GM12878 (cell line): ENCODE data around the gene MT1E. TPM values are rescaled to one million over a fixed set of nuclear protein-coding genes. Genes with fewer than 3 reads are reported as not detected.

Source experiments
- ATAC-seq: fragments of 200-7000 bp; cut with Tn5 transposase; 3 replicates; pipeline ENCODE4 v1.9.1; 2020; ENCODE audit warnings: mild to moderate bottlenecking, moderate library complexity
- BruUV-seq: library from RNA; stranded (reverse); fragments of 400-500 nt; replicated peaks from 2 replicates; lab custom pipeline; 2021; lab: Mats Ljungman, UMichigan
- CTCF ChIA-PET: fragments of 300-600 bp; sonication (Branson Sonifier 250); formaldehyde crosslinking; extraction: SDS; loops from one replicate; lab custom pipeline; 2021; ENCODE audit warnings: inconsistent platforms; lab: Yijun Ruan, JAX
- POLR2A ChIA-PET: fragments of 350-600 bp; formaldehyde crosslinking; extraction: SDS; loops from one replicate; lab custom pipeline; 2021; ENCODE audit warnings: inconsistent platforms; lab: Charles Lee
- RAD21 ChIA-PET: fragments of 300-600 bp; sonication (Branson Sonifier 250); formaldehyde crosslinking; loops from one replicate; lab custom pipeline; 2023; ENCODE audit warnings: antibody characterized with exemption; ENCODE audit not compliant: unreplicated experiment; lab: Charles Lee
- SMC1A ChIA-PET: fragments of 300-600 bp; sonication (Branson Sonifier 250); formaldehyde crosslinking; loops from one replicate; lab custom pipeline; 2023; ENCODE audit not compliant: unreplicated experiment, uncharacterized antibody; lab: Charles Lee
- DNase-seq: peaks from one replicate; pipeline ENCODE4 v3.0.0-alpha.2; 2011; ENCODE audit warnings: low read depth, low spot score
- FAIRE-seq: peaks from 3 replicates; lab custom pipeline; 2011; peaks lifted over from hg19 to GRCh38; lab: Jason Lieb, UNC
- H2AFZ ChIP-seq: 2 replicates; pipeline ENCODE4 v1.6.0; 2011; ENCODE audit warnings: low read depth, low read length, control low read depth; ENCODE audit not compliant: control insufficient read depth
- H3K27ac ChIP-seq: 2 replicates; pipeline ENCODE4 v1.5.1; 2011; ENCODE audit warnings: control low read depth; ENCODE audit not compliant: control insufficient read depth, insufficient read depth
- H3K27me3 ChIP-seq, 2 experiments: replicated peaks in 1 of 2; 2 replicates each; pipeline versions ENCODE4 v1.6.0 to v1.6.1; 2011; ENCODE audit warnings: low read length in 1 of 2; ENCODE audit not compliant: control insufficient read depth in 2 of 2, insufficient read depth in 2 of 2
- H3K36me3 ChIP-seq, 2 experiments: 2 replicates each; pipeline ENCODE4 v1.5.1; 2011; ENCODE audit warnings: low read length in 1 of 2; ENCODE audit not compliant: control insufficient read depth in 2 of 2, insufficient read depth in 2 of 2
- H3K4me1 ChIP-seq: 2 replicates; pipeline ENCODE4 v1.6.1; 2011; ENCODE audit warnings: mild to moderate bottlenecking, low read length, moderate library complexity, mixed read lengths; ENCODE audit not compliant: control insufficient read depth, insufficient read depth
- H3K4me2 ChIP-seq: 2 replicates; pipeline ENCODE4 v1.6.0; 2011; ENCODE audit warnings: control low read depth; ENCODE audit not compliant: control insufficient read depth, insufficient read depth
- H3K4me3 ChIP-seq: fragments of 200-600 bp; sonication (generic); 2 replicates; pipeline ENCODE4 v1.5.1; 2016
- H3K79me2 ChIP-seq: 2 replicates; pipeline ENCODE4 v1.6.0; 2011; ENCODE audit warnings: low read length; ENCODE audit not compliant: control insufficient read depth, insufficient read depth
- H3K9ac ChIP-seq: 2 replicates; pipeline ENCODE4 v1.8.0; 2011; ENCODE audit warnings: low read length, control low read depth, mixed read lengths; ENCODE audit not compliant: control insufficient read depth, insufficient read depth
- H3K9me3 ChIP-seq: replicated peaks from 3 replicates; pipeline ENCODE4 v1.5.1; 2011; ENCODE audit warnings: mild to moderate bottlenecking, low read length; ENCODE audit not compliant: control insufficient read depth, insufficient read depth
- H4K20me1 ChIP-seq: 2 replicates; pipeline ENCODE4 v1.6.0; 2011; ENCODE audit not compliant: control insufficient read depth, insufficient read depth
- BCL11A ChIP-seq: IDR thresholded peaks from 2 replicates; pipeline ENCODE4 v1.6.1; 2011; ENCODE audit warnings: low read depth, low read length
- CBX3 ChIP-seq: fragments of 200-600 bp; sonication (generic); IDR thresholded peaks from 2 replicates; pipeline ENCODE4 v1.6.1; 2016; ENCODE audit warnings: low read depth, borderline replicate concordance
- EP300 ChIP-seq, 2 experiments: fragments of 150-350 bp in 1 of 2; IDR thresholded peaks; 2 replicates each; pipeline ENCODE4 v1.6.1; 2011 to 2012; ENCODE audit warnings: low read depth in 2 of 2, low read length in 2 of 2, borderline replicate concordance in 1 of 2, improper control_type of control experiment in 1 of 2, inconsistent platforms in 1 of 2; ENCODE audit not compliant: control insufficient read depth in 1 of 2
- FOS ChIP-seq: IDR thresholded peaks from 3 replicates; pipeline ENCODE4 v1.6.1; 2011; ENCODE audit warnings: borderline replicate concordance; ENCODE audit not compliant: insufficient read length; ENCODE audit errors: extremely low read depth
- JUND ChIP-seq: IDR thresholded peaks from 2 replicates; pipeline ENCODE4 v1.6.1; 2012; ENCODE audit warnings: low read depth, mild to moderate bottlenecking, low read length, improper control_type of control experiment, moderate library complexity
- MEF2B ChIP-seq: fragments of 450-650 bp; IDR thresholded peaks from 2 replicates; pipeline ENCODE4 v1.6.1; 2018; ENCODE audit warnings: mild to moderate bottlenecking, moderate library complexity; ENCODE audit not compliant: partially characterized antibody, poor library complexity, severe bottlenecking
- MTA2 ChIP-seq: fragments of 450-650 bp; IDR thresholded peaks from 2 replicates; pipeline ENCODE4 v1.6.1; 2016; ENCODE audit warnings: low read depth, mild to moderate bottlenecking, moderate library complexity
- NFYB ChIP-seq: IDR thresholded peaks from 2 replicates; pipeline ENCODE4 v1.6.1; 2011; ENCODE audit warnings: low read depth, mild to moderate bottlenecking, low read length, improper control_type of control experiment, moderate library complexity; ENCODE audit not compliant: insufficient read depth
- PAX8 ChIP-seq: fragments of 450-650 bp; IDR thresholded peaks from 2 replicates; pipeline ENCODE4 v1.6.1; 2017; ENCODE audit warnings: mild to moderate bottlenecking, moderate library complexity
- POLR2AphosphoS2 ChIP-seq: IDR thresholded peaks from 2 replicates; pipeline ENCODE4 v1.6.1; 2011; ENCODE audit warnings: low read depth, mild to moderate bottlenecking, low read length, improper control_type of control experiment, moderate library complexity
- SIX5 ChIP-seq: IDR thresholded peaks from 2 replicates; pipeline ENCODE4 v1.6.1; 2011; ENCODE audit warnings: mild to moderate bottlenecking, low read depth, low read length, moderate library complexity; ENCODE audit not compliant: severe bottlenecking
- SMARCA5 ChIP-seq: fragments of 450-650 bp; IDR thresholded peaks from 2 replicates; pipeline ENCODE4 v1.6.1; 2017; ENCODE audit warnings: mild to moderate bottlenecking
- SREBF1 ChIP-seq: IDR thresholded peaks from 2 replicates; pipeline ENCODE4 v1.6.1; 2012; ENCODE audit warnings: mild to moderate bottlenecking, low read length
- WGBS: methylation state at CpG from one replicate; pipeline ENCODE4 v1.1.6; 2016; ENCODE audit warnings: low lambda C conversion rate; ENCODE audit not compliant: insufficient replicate concordance, insufficient coverage; ENCODE audit errors: missing lambda C conversion rate; 5-methylcytosine and 5-hydroxymethylcytosine counted together
- in situ Hi-C: fragments of 300-500 bp; cut with MboI; formaldehyde crosslinking; loops from 9 replicates; pipeline ENCODE4 v1.14.3; 2018; ENCODE audit warnings: mixed read lengths
- intact Hi-C: fragments of 100-400 bp; cut with micrococcal nuclease; formaldehyde crosslinking; loops from one replicate; pipeline ENCODE4 v1.14.2; 2022; ENCODE audit not compliant: unreplicated experiment
- polyA plus RNA-seq, 11 experiments: library from polyadenylated mRNA; depleted of rRNA in 4 of 11; unstranded in 6 of 11; stranded (reverse) in 5 of 11; fragments of >200 nt; fragmentation: Nextera tagmentation in 4 of 11; fragmentation: Illumina TruSeq in 1 of 11; extraction: Ambion mirVana in 4 of 11; extraction: Trizol in 1 of 11; gene quantifications; 1 replicate in 1 of 11; 2 replicates in 10 of 11; pipeline versions ENCODE4 v1.2.1 to v1.2.3, GENCODE V29; 2011 to 2016; ENCODE audit warnings: inconsistent platforms in 2 of 11, missing spikeins in 2 of 11, low read depth in 1 of 11
- total RNA-seq, 4 experiments: library from RNA; depleted of rRNA in 3 of 4; stranded (reverse); fragments of >200 nt in 3 of 4; fragmentation: Illumina TruSeq in 1 of 4; extraction: Trizol in 1 of 4; gene quantifications; 2 replicates each; pipeline versions ENCODE4 v1.2.1 to v1.2.3, GENCODE V29; 2013 to 2021
- TF ChIP-seq, protein P1 (sequence below): fragments of 450-650 bp; IDR thresholded peaks from 2 replicates; pipeline ENCODE4 v1.6.1; 2017; ENCODE audit warnings: low read depth, mild to moderate bottlenecking, moderate library complexity
- TF ChIP-seq, protein P2 (sequence below): fragments of 450-650 bp; IDR thresholded peaks from 2 replicates; pipeline ENCODE4 v1.6.1; 2017; ENCODE audit warnings: mild to moderate bottlenecking, moderate library complexity
- TF ChIP-seq, protein P3 (sequence below): IDR thresholded peaks from 2 replicates; pipeline ENCODE4 v1.6.1; 2011; ENCODE audit warnings: low read depth, low read length, improper control_type of control experiment, borderline replicate concordance

Gene MT1E
- total and polyA plus RNA-seq, 10 of the 15 experiments (the other 5 are each of a cell fraction or from before 2014, with no cell fraction given), result 5.8 to 22.3 (median 16.5) TPM

DNA sequence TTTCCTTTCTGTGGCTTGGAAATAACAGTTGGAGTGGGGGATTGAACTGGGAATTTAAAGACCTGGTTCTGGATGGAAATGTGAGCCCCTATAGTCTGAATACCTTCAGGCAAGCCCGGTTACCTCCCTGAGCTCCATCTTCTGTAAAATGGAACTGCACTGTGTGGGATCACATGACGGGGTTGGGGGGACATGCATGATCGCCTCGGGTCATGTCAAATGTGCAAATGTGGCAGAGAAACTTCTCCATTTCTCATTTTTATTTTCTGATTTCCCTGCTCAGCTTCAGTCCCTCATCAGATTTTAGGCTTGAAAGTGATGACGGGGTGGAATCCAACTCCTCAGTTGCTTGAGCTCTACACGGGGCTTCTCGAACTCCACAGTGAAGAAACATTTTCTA lies 27.6 kb downstream of the MT1E start:
- no peak for FAIRE-seq
- intact Hi-C loops (no loop called here), in situ Hi-C loops (no loop called here)
- SMC1A ChIA-PET, result interaction anchor here (1.7 kb wide), 1 partner anchor 49 kb away, joined by 4 read pairs; no protein-coding TSS in a partner anchor
- no peaks in the 10 kb centered on the region for H3K36me3 ChIP-seq
- H3K27me3 ChIP-seq, result peaks cover 4 to 7% of the 10 kb centered on the region in 2 experiments; a peak in 3 of 4 replicates
- no peaks in the 10 kb centered on the region for H4K20me1 ChIP-seq
- RAD21 ChIA-PET, result interaction anchor here (0.7 to 1.7 kb wide), 3 partner anchors 20 to 119 kb away, joined by 3 to 4 read pairs (median 3); no protein-coding TSS in a partner anchor
- H2AFZ ChIP-seq, result no peak overlapping the region
- no peak overlapping the region for H3K9ac ChIP-seq
- BruUV-seq, result no TSS peak
- POLR2A ChIA-PET, result no interaction called here
- H3K4me3 ChIP-seq, result no peak overlapping the region
- whole genome bisulfite sequencing, result 6% methylated on average over 7 of the region's 7 CpGs
- H3K9me3 ChIP-seq, result no peaks in the 10 kb centered on the region
- ATAC-seq, result no peak
- H3K27ac ChIP-seq, result no peak overlapping the region
- CTCF ChIA-PET, result interaction anchor here (1.5 kb wide), 1 partner anchor 140 kb away, joined by 3 read pairs; no protein-coding TSS in a partner anchor
- H3K4me1 ChIP-seq, result no peaks in the 10 kb centered on the region
- H3K4me2 ChIP-seq, result no peak overlapping the region
- no peaks in the 10 kb centered on the region for H3K79me2 ChIP-seq
- DNase-seq, result no peak
- no peak for TF ChIP-seq MTA2
- TF ChIP-seq JUND, result no peak
- no peak for TF ChIP-seq FOS
- TF ChIP-seq BCL11A, result no peak
- TF ChIP-seq EP300 (IDR thresholded peaks at IDR 0.05; ENCODE audit: borderline replicate concordance in 1 of 2, control insufficient read depth in 1 of 2, low read depth in 2 of 2, low read length in 2 of 2), result no peak
- no peak for TF ChIP-seq SREBF1
- TF ChIP-seq SIX5, result no peak
- TF ChIP-seq, protein P1, sequence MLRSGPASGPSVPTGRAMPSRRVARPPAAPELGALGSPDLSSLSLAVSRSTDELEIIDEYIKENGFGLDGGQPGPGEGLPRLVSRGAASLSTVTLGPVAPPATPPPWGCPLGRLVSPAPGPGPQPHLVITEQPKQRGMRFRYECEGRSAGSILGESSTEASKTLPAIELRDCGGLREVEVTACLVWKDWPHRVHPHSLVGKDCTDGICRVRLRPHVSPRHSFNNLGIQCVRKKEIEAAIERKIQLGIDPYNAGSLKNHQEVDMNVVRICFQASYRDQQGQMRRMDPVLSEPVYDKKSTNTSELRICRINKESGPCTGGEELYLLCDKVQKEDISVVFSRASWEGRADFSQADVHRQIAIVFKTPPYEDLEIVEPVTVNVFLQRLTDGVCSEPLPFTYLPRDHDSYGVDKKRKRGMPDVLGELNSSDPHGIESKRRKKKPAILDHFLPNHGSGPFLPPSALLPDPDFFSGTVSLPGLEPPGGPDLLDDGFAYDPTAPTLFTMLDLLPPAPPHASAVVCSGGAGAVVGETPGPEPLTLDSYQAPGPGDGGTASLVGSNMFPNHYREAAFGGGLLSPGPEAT, result no peak
- no peak for TF ChIP-seq NFYB
- TF ChIP-seq, protein P2, sequence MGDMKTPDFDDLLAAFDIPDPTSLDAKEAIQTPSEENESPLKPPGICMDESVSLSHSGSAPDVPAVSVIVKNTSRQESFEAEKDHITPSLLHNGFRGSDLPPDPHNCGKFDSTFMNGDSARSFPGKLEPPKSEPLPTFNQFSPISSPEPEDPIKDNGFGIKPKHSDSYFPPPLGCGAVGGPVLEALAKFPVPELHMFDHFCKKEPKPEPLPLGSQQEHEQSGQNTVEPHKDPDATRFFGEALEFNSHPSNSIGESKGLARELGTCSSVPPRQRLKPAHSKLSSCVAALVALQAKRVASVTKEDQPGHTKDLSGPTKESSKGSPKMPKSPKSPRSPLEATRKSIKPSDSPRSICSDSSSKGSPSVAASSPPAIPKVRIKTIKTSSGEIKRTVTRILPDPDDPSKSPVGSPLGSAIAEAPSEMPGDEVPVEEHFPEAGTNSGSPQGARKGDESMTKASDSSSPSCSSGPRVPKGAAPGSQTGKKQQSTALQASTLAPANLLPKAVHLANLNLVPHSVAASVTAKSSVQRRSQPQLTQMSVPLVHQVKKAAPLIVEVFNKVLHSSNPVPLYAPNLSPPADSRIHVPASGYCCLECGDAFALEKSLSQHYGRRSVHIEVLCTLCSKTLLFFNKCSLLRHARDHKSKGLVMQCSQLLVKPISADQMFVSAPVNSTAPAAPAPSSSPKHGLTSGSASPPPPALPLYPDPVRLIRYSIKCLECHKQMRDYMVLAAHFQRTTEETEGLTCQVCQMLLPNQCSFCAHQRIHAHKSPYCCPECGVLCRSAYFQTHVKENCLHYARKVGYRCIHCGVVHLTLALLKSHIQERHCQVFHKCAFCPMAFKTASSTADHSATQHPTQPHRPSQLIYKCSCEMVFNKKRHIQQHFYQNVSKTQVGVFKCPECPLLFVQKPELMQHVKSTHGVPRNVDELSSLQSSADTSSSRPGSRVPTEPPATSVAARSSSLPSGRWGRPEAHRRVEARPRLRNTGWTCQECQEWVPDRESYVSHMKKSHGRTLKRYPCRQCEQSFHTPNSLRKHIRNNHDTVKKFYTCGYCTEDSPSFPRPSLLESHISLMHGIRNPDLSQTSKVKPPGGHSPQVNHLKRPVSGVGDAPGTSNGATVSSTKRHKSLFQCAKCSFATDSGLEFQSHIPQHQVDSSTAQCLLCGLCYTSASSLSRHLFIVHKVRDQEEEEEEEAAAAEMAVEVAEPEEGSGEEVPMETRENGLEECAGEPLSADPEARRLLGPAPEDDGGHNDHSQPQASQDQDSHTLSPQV, result no peak
- TF ChIP-seq SMARCA5, result no peak
- TF ChIP-seq MEF2B, result no peak
- TF ChIP-seq PAX8, result no peak
- TF ChIP-seq, protein P3, sequence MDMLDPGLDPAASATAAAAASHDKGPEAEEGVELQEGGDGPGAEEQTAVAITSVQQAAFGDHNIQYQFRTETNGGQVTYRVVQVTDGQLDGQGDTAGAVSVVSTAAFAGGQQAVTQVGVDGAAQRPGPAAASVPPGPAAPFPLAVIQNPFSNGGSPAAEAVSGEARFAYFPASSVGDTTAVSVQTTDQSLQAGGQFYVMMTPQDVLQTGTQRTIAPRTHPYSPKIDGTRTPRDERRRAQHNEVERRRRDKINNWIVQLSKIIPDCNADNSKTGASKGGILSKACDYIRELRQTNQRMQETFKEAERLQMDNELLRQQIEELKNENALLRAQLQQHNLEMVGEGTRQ, result no peak
- no peak for TF ChIP-seq CBX3
- no peak for TF ChIP-seq POLR2AphosphoS2
